ENCODE data around the gene ZNF232.
"Not testable (repeated sequence)": the region's sequence is repeated elsewhere in the genome, so short reads cannot be mapped to it uniquely, and the experiment has no call there.

DNA sequence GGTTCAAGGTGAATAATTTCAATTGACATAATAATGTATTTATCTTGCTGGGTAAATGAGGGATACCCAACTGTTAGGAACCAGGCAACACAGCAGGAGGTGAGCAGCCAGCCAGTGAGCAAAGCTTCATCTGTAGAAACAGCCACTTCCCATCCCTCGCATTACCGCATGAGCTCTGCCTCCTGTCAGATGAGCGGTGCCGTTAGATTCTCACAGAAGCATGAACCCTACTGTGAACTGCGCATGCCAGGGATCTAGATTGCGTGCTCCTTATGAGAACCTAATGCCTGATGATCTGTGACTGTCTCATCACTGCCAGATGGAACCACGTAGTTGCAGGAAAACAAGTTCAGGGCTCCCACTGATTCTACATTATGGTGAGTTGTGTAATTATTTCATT is 13.2 kb upstream of the ZNF232 start:
- TF ChIP-seq, protein P1, sequence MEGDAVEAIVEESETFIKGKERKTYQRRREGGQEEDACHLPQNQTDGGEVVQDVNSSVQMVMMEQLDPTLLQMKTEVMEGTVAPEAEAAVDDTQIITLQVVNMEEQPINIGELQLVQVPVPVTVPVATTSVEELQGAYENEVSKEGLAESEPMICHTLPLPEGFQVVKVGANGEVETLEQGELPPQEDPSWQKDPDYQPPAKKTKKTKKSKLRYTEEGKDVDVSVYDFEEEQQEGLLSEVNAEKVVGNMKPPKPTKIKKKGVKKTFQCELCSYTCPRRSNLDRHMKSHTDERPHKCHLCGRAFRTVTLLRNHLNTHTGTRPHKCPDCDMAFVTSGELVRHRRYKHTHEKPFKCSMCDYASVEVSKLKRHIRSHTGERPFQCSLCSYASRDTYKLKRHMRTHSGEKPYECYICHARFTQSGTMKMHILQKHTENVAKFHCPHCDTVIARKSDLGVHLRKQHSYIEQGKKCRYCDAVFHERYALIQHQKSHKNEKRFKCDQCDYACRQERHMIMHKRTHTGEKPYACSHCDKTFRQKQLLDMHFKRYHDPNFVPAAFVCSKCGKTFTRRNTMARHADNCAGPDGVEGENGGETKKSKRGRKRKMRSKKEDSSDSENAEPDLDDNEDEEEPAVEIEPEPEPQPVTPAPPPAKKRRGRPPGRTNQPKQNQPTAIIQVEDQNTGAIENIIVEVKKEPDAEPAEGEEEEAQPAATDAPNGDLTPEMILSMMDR (IDR thresholded peaks at IDR 0.05) = not testable (repeated sequence)
- TF ChIP-seq POLR2A (IDR thresholded peaks at IDR 0.05) = not testable (repeated sequence)

All from heart left ventricle (tissue), 13 donors.